ENCODE data around the gene KHDRBS1. TPM values are rescaled to one million over a fixed set of nuclear protein-coding genes. Genes with fewer than 3 reads are reported as not detected.
"Not testable (repeated sequence)": the region's sequence is repeated elsewhere in the genome, so short reads cannot be mapped to it uniquely, and the experiment has no call there.

Gene KHDRBS1
- total RNA-seq, 1 experiment from 2014 or later: 106 TPM

DNA sequence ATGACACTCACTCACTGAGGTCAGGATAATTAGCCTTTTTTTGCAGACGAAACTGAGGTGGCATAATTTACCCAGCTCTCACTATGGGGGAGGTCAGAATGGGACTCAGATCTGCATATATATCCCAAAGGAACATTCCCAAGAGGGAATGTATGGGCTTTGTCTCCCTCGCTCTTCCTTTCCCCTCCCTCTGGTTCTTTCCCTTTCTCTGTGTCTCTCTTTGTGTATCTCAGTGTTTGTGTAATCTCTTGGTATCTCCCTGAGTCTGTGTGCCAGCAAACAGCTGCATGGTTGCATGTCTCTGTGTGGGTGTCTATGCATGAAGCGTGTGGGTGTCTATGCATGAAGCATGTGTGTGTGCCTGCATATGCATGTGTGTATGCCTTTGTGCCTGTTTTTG, 63.8 kb downstream of the KHDRBS1 start:
- Mint-ChIP-seq H3K27ac (ENCODE audit: low read depth, unreplicated experiment) (no peak overlapping the region), H3K4me3 (ENCODE audit: unreplicated experiment) (no peak overlapping the region), H3K9me3 (ENCODE audit: unreplicated experiment) (no peaks in the 10 kb centered on the region), H3K36me3 (ENCODE audit: insufficient read depth, unreplicated experiment) (peaks cover 41% of the 10 kb centered on the region), H3K27me3 (ENCODE audit: insufficient read depth, unreplicated experiment) (no peaks in the 10 kb centered on the region), H3K4me1 (ENCODE audit: insufficient read depth, unreplicated experiment) (peaks cover 8% of the 10 kb centered on the region)
- no TSS peak for BruUV-seq (replicated peaks)
- TF ChIP-seq, protein P1, sequence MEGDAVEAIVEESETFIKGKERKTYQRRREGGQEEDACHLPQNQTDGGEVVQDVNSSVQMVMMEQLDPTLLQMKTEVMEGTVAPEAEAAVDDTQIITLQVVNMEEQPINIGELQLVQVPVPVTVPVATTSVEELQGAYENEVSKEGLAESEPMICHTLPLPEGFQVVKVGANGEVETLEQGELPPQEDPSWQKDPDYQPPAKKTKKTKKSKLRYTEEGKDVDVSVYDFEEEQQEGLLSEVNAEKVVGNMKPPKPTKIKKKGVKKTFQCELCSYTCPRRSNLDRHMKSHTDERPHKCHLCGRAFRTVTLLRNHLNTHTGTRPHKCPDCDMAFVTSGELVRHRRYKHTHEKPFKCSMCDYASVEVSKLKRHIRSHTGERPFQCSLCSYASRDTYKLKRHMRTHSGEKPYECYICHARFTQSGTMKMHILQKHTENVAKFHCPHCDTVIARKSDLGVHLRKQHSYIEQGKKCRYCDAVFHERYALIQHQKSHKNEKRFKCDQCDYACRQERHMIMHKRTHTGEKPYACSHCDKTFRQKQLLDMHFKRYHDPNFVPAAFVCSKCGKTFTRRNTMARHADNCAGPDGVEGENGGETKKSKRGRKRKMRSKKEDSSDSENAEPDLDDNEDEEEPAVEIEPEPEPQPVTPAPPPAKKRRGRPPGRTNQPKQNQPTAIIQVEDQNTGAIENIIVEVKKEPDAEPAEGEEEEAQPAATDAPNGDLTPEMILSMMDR (IDR thresholded peaks at IDR 0.05; ENCODE audit: unreplicated experiment): no peak
- DNase-seq (ENCODE audit: unreplicated experiment): no peak
- POLR2A ChIA-PET: no interaction called here
- CTCF ChIA-PET: no interaction called here
- intact Hi-C loops (cut with micrococcal nuclease): no loop called here

DNA sequence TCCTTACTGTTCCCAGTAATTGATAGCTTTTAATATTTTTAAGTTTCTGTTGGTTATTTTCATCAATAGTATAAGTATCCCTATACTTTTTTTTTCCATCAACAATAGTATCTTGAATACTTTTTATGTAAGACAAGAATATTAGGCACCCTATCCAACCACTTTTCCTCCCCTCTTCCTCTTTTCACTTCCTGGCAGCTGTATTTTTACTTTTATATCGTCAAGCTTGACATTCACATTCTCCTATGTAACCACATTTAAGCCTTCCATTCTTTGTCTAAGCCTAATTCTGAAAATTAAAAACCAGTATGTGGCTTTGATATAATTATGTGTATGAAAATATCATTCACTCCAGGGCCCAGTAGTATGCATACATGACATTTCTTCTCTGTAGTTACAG, 68.4 kb downstream of the KHDRBS1 start:
- DNase-seq (ENCODE audit: unreplicated experiment): no peak
- CTCF ChIA-PET: interaction anchor here (1.0 kb wide), 1 partner anchor 19 kb away, joined by 3 read pairs; no protein-coding TSS in a partner anchor
- no TSS peak for BruUV-seq (replicated peaks)
- no peak overlapping the region for H3K4me3 Mint-ChIP-seq (ENCODE audit: unreplicated experiment)
- no peaks in the 10 kb centered on the region for H3K9me3 Mint-ChIP-seq (ENCODE audit: unreplicated experiment)
- peaks cover 62% of the 10 kb centered on the region for H3K36me3 Mint-ChIP-seq (ENCODE audit: insufficient read depth, unreplicated experiment)
- no peaks in the 10 kb centered on the region for H3K27me3 Mint-ChIP-seq (ENCODE audit: insufficient read depth, unreplicated experiment)
- TF ChIP-seq, protein P1 (IDR thresholded peaks at IDR 0.05; ENCODE audit: unreplicated experiment): no peak
- intact Hi-C loops (cut with micrococcal nuclease): no loop called here
- POLR2A ChIA-PET: no interaction called here
- no peak overlapping the region for H3K27ac Mint-ChIP-seq (ENCODE audit: low read depth, unreplicated experiment)
- no peaks in the 10 kb centered on the region for H3K4me1 Mint-ChIP-seq (ENCODE audit: insufficient read depth, unreplicated experiment)

DNA sequence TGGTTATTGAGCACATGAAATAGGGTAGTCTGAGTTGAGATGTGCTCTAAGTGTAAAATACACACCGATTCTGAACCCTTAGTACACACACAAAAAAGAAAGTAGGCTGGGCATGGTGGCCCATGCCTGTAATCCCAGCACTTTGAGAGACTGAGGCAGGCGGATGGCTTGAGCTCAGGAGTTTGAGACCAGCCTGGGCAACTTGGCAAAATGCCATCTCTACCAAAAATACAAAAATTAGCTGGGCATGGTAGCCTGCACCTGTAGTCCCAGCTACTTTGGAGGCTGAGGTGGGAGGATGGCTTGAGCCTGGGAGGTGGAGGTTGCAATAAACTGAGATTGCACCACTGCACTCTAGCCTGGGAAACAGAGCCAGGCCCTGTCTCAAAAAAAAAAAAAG, 72.7 kb downstream of the KHDRBS1 start:
- BruUV-seq (replicated peaks); H3K4me3 Mint-ChIP-seq (ENCODE audit: unreplicated experiment); H3K27me3 Mint-ChIP-seq (ENCODE audit: insufficient read depth, unreplicated experiment); H3K27ac Mint-ChIP-seq (ENCODE audit: low read depth, unreplicated experiment); intact Hi-C loops (cut with micrococcal nuclease); DNase-seq (ENCODE audit: unreplicated experiment); H3K4me1 Mint-ChIP-seq (ENCODE audit: insufficient read depth, unreplicated experiment); H3K9me3 Mint-ChIP-seq (ENCODE audit: unreplicated experiment); POLR2A ChIA-PET: not testable (repeated sequence)
- peaks cover 48% of the 10 kb centered on the region for H3K36me3 Mint-ChIP-seq (ENCODE audit: insufficient read depth, unreplicated experiment)
- CTCF ChIA-PET: interaction anchor here (0.6 to 2.0 kb wide), 2 partner anchors 13 to 24 kb away, joined by 4 to 5 read pairs; no protein-coding TSS in a partner anchor

DNA sequence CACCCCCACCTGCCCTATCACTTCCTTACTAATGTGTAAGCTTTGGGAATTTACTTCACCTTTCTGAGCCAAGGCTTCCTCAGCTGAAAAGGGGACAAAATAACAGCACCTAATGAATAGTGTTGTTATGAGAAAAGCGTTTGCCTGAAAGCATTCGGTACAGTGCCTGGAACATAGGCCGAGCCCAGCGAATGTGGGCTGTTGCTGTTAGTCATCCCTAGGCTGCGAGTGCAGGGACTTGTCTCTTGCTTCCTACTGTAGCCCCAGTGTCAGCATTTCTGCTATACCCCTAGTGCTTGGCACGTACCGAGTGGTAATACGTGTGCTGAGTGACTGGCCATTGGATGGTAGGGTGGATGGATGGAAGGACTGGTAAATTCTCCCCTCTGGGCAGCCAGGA, 77.5 kb downstream of the KHDRBS1 start:
- no TSS peak for BruUV-seq (replicated peaks)
- H3K4me1 Mint-ChIP-seq (ENCODE audit: insufficient read depth, unreplicated experiment): no peaks in the 10 kb centered on the region
- no peak for DNase-seq (ENCODE audit: unreplicated experiment)
- intact Hi-C loops (cut with micrococcal nuclease): no loop called here
- no peak overlapping the region for H3K27ac Mint-ChIP-seq (ENCODE audit: low read depth, unreplicated experiment)
- no peaks in the 10 kb centered on the region for H3K27me3 Mint-ChIP-seq (ENCODE audit: insufficient read depth, unreplicated experiment)
- ChIA-PET POLR2A (interaction anchor here (2.1 kb wide), 1 partner anchor 9 kb away, joined by 6 read pairs; no protein-coding TSS in a partner anchor), CTCF (interaction anchor here (0.6 to 0.7 kb wide), 3 partner anchors 18 to 253 kb away, joined by 3 read pairs; no protein-coding TSS in a partner anchor)
- peaks cover 55% of the 10 kb centered on the region for H3K36me3 Mint-ChIP-seq (ENCODE audit: insufficient read depth, unreplicated experiment)
- no peak overlapping the region for H3K4me3 Mint-ChIP-seq (ENCODE audit: unreplicated experiment)
- TF ChIP-seq, protein P1 (IDR thresholded peaks at IDR 0.05; ENCODE audit: unreplicated experiment): no peak
- H3K9me3 Mint-ChIP-seq (ENCODE audit: unreplicated experiment): no peaks in the 10 kb centered on the region

DNA sequence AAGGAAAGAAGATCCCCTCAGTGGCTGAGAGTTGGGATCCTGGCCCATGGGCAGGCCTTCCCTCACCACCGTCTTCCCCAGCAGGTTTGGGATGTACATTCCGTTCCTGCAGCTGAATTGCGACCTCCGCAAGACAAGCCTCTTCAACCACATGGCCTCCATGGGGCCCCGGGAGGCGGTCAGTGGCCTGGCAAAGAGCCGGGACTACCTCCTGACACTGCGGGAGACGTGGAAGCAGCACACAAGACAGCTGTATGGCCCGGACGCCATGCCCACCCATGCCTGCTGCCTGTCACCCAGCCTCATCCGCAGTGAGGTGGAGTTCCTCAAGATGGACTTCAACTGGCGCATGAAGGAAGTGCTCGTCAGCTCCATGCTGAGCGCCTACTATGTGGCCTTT, 77.9 kb downstream of the KHDRBS1 start:
- no peaks in the 10 kb centered on the region for H3K9me3 Mint-ChIP-seq (ENCODE audit: unreplicated experiment)
- DNase-seq (ENCODE audit: unreplicated experiment): no peak
- TF ChIP-seq, protein P1 (IDR thresholded peaks at IDR 0.05; ENCODE audit: unreplicated experiment): no peak
- no peaks in the 10 kb centered on the region for H3K4me1 Mint-ChIP-seq (ENCODE audit: insufficient read depth, unreplicated experiment)
- intact Hi-C loops (cut with micrococcal nuclease): no loop called here
- no peak overlapping the region for H3K4me3 Mint-ChIP-seq (ENCODE audit: unreplicated experiment)
- H3K27ac Mint-ChIP-seq (ENCODE audit: low read depth, unreplicated experiment): no peak overlapping the region
- H3K27me3 Mint-ChIP-seq (ENCODE audit: insufficient read depth, unreplicated experiment): no peaks in the 10 kb centered on the region
- peaks cover 55% of the 10 kb centered on the region for H3K36me3 Mint-ChIP-seq (ENCODE audit: insufficient read depth, unreplicated experiment)
- POLR2A ChIA-PET: interaction anchor here (2.1 kb wide), 1 partner anchor 9 kb away, joined by 6 read pairs; no protein-coding TSS in a partner anchor
- CTCF ChIA-PET: interaction anchor here (0.6 kb wide), 1 partner anchor 18 kb away, joined by 3 read pairs; no protein-coding TSS in a partner anchor
- no TSS peak for BruUV-seq (replicated peaks)

Data from MCF 10A (cell line).